GM15510 (cell line): Measurements from ENCODE around the gene CLCA2.

ENCODE experiments used
- POLR2A ChIP-seq: IDR thresholded peaks from 3 replicates; pipeline ENCODE4 v1.6.1; 2011; ENCODE audit warnings: borderline replicate concordance; ENCODE audit not compliant: insufficient read length; ENCODE audit errors: extremely low read depth

The CLCA2 gene

GRCh38 chr1:86416343-86416742, 7.6 kb upstream of the CLCA2 start:
- TF ChIP-seq POLR2A, result no peak

- no peak for TF ChIP-seq POLR2A
Observed at GRCh38 chr1:86419277-86419903, 4.6 kb upstream of the CLCA2 start.

GRCh38 chr1:86421601-86422280, 2.2 kb upstream of the CLCA2 start:
- TF ChIP-seq POLR2A, result no peak

- TF ChIP-seq POLR2A, result no peak
Observed at GRCh38 chr1:86423473-86423872, 498 bp upstream of the CLCA2 start.

GRCh38 chr1:86429122-86429725, 5.3 kb downstream of the CLCA2 start:
- TF ChIP-seq POLR2A, result no peak

- no peak for TF ChIP-seq POLR2A
Observed at GRCh38 chr1:86429835-86430234, 5.9 kb downstream of the CLCA2 start.

GRCh38 chr1:86430376-86430775, 6.4 kb downstream of the CLCA2 start:
- no peak for TF ChIP-seq POLR2A

GRCh38 chr1:86434059-86434458, 10.1 kb downstream of the CLCA2 start:
- TF ChIP-seq POLR2A, result no peak

- no peak for TF ChIP-seq POLR2A
Observed at GRCh38 chr1:86435327-86435726, 11.4 kb downstream of the CLCA2 start.

GRCh38 chr1:86436041-86436440, 12.1 kb downstream of the CLCA2 start:
- TF ChIP-seq POLR2A, result no peak

GRCh38 chr1:86441581-86441980, 17.6 kb downstream of the CLCA2 start:
- TF ChIP-seq POLR2A, result no peak

- no peak for TF ChIP-seq POLR2A
Observed at GRCh38 chr1:86441997-86442396, 18.0 kb downstream of the CLCA2 start.

GRCh38 chr1:86445919-86446318, 21.9 kb downstream of the CLCA2 start:
- no peak for TF ChIP-seq POLR2A

GRCh38 chr1:86447198-86447790, 23.3 kb downstream of the CLCA2 start:
- TF ChIP-seq POLR2A, result no peak

GRCh38 chr1:86448670-86449069, 24.7 kb downstream of the CLCA2 start:
- TF ChIP-seq POLR2A, result no peak
